GM18507 (cell line): Measurements from ENCODE around the gene NOS3.

Experiments
- DNase-seq: peaks from one replicate; pipeline ENCODE4 v3.0.0; 2011; ENCODE audit warnings: low read depth; ENCODE audit not compliant: insufficient read length; ENCODE audit errors: extremely low spot score
- FAIRE-seq: peaks from 2 replicates; lab custom pipeline; 2011; peaks lifted over from hg19 to GRCh38; lab: Jason Lieb, UNC

The NOS3 gene

DNA sequence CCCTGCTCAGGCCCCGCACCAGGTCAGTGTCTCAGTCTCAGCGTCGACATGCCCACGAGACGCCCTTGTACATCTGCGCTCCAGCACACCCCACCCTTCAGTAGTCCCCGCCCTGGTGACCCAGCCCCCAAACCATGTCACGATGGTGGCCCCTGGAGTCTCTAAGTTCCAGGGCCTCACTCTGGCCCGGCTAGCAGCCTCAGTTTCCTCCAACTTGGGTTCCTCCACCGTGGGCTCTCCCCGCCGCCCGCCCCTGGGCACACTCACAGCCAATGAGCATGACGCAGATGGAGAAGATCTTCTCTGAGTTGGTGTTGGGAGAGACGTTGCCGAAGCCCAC lies 39.7 kb upstream of the NOS3 start:
- FAIRE-seq: no peak
- DNase-seq: no peak

DNA sequence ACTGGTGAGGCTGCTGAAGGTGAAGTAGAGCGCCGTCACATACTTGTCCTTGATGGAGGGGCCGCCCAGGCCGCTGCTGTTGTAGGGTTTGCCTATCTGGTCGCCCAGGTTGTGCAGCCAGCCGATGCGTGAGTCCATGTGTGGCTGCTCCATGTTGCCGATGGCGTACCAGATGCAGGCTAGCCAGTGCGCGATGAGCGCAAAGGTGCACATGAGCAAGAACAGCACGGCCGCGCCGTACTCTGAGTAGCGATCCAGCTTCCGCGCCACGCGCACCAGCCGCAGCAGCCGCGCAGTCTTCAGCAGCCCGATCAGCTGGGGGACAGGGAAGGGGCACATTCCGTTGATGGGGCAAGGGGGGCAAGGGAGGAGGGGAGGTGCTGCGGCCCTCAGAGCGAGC lies 39.3 kb upstream of the NOS3 start:
- DNase-seq (no peak), FAIRE-seq (no peak)

DNA sequence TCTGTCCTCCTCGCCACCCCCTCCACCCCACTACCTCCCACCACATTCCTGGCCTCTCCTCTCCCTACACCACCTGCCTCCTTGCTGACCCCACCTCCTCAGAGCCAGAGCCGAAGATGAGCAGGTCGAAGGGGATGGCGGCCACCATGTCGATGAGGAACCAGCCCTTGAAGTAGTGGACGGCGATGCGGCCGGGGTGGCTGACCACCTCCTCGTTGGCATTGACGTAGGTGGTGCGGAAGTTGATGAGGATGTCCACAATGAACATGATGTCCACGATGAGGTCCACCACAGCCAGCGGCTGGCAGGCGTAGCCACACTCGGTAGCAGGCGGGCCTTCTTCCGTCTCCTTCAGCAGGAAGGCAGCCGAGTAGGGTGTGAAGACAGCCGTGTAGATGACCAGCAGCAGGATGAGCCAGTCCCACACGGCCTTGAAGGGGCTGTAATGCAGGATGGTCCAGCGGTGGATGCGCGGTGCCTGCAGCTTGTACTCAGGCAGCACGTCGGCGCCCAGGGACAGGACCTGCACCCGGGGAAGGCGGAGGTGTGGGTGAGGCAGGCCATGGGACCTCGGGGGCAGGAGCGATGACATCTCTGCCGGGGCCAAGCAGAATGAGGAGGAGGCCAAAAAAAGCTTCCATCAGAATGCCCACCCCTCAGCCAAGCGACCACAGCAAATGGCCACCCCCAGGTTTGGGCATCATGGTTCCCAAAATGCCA lies 38.3 kb upstream of the NOS3 start:
- DNase-seq: no peak
- no peak for FAIRE-seq

DNA sequence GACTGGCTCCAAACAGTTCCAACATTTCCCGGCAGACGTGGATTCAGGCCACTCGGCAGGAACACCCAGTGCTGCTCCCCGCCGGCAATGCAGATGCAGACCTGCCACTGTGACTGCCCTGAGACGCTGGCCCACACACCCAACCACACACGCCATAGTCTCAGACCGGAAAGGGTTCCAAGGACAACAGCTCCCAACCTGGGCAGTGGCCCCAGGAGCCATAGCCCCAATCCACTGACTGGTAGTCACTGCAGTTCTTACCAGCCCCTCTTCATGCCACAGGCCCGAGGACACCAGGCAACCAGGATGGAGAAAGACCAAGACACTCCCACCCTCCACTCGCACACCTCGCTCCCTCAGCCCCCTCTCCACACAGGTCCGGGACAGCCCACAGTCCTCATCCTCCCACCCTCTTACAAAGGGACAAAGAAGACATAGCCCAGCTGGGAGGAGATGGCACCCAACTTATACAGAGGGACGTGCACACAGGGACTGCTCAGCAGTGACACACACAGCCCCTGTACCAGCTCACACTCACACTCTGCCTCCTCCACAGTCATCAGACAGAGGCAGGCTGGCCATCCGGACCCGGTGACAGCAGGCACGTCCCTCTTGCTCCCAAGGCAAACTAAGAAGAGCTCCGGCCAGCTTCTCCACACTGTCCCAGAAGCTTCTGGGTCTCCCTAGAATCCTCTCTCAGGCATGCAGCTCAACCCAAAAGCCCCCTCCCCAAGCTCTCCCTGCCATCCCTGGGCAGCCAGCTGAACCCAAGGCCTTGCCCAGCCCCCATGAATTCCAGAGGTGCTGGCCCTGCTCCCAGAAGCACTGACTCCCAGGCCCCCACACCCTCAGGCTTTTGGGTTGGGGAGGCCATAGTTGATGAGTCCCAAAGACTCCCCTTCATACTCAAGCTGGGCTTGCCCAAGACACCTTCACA lies 37.5 kb upstream of the NOS3 start:
- FAIRE-seq: no peak
- DNase-seq: no peak

DNA sequence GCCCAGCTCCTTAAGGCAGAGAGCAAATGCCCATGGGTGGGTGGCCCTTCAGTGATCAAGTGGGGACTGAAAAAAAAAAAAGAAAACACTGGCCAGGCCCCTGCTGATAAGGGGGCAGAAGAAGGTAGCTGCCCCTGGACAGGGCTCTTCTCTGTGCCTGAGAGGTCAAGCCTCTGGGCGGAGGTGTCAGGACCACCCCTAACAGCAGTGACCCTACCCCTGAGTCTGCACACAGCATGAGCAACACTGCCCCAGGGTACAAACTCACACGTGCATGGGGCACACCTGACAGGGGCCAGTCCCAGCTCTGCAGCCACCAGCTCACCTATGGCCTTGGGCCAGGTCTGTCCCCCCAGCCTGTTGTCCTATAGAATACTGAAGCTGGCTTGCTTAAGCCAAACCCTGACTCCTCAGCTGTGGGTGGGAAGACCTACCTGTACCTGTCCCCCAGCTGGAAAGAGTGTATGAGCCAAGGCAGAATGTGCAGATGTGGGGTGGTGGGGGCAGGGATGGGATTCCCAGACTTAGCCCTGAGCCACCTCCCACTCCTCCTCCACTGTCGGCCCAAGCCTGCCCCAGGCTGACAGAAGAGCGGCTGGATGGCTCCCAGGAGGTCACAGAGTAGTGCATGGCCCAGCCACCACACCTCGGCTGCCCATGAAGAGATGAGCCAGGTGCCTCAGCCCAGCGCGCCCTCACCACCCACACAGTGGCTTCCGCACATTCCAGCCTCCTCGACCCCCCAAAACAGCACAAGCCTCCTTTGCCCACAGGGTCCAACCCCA lies 36.4 kb upstream of the NOS3 start:
- DNase-seq: no peak
- FAIRE-seq: no peak

DNA sequence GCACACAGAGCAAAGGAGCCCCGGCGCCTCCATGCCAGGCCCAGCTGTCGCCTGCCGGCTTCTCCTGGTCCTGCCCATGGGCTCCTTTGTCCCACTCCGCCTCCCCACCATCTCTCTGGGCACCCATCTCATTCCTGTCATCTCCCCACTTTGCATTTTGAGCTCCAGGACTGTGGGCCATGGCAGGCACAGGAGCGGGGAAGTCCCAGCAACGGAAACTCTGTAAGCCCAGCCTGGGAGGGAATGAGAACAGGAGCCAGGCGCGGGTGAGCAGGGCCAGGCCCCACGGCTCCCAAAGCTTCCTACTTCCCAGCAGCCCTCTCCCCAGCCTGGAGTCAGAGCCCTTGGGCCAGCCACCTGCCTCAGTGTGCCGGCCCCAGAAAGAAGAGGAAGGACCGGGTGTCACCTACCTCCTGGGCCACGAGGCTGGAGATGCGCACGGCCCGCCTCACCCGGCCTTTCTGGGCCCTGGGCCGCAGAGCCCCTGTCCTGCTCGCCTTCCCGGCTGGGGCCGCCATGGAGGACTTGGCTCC lies 35.8 kb upstream of the NOS3 start:
- DNase-seq: no peak
- FAIRE-seq: no peak

DNA sequence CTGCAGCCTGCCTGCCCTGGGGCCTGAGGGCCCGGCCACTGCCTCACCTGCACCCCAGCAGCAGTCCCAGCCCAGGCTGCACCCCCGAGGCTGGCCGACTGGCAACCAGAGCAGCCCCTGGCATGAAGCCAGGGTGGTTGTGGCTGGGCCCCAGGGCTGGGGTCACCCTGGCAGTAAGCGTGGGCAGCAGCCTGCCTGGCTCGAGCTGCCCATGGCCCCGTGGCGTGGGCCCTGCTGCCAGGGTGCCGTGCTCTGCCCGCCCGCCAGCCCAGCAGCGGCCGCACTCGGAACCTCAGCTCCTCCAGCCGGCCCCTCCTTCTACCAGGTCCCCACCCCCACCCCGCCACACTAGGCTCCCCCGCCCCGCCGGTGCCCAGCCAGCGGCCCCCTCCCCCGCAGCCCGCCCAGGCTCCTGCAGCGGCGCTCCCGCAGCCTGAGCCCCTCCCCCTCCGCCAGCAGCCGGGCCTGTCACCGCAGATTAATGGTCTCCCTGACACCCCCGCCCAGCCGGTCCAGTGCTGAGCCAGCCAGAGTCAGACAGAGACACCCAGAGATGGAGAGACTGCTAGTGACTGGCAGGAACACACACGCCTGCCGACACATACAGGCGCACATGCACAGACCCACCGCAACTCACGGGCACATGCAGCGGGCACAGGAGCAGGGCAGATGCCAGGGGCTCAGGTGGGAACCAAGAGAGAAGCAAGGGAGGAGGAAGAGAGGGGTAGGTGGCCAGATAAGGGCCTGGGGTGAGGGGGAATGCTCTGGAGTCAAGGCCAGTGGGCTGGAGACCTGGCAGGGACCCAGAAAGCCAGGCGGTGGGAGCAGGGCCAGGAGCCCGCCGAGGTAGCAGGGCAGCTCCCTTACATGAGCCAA lies 35.1 kb upstream of the NOS3 start:
- no peak for FAIRE-seq
- no peak for DNase-seq

DNA sequence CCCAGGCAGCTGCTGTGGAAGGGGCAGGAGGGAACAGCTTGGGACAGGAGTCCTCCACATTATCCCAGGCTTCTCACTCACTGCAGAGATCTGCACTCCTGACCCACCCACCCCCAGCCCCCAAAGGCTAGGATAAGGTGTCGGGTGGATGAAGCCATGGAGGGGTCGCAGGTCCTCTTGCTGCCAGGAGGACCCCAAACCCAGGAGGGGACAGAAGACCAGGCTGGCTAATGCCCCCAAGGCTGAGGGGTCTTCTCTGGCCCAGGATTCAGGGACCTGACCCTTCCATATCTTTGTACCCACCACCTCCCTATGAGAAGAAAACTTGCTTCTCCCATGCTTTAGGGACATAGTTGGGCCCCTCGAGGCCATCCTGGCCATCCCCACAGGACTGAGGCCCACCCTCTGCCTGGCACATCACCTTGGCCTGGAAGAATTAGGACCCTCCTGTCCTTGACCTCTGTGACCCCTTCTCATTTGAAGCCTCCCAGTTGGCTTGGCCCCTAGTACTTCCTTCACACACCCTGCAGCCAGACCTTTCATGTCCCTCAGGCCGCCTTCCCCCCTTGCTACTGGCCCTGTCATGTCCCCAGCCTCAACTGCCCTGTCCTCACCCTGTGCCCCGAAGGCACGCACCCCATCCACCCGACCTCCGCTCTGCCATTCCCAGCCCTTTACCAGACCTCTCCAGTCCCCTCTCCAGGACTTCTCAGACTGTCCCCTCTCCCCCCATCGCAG lies 34.3 kb upstream of the NOS3 start:
- no peak for DNase-seq
- FAIRE-seq: no peak

DNA sequence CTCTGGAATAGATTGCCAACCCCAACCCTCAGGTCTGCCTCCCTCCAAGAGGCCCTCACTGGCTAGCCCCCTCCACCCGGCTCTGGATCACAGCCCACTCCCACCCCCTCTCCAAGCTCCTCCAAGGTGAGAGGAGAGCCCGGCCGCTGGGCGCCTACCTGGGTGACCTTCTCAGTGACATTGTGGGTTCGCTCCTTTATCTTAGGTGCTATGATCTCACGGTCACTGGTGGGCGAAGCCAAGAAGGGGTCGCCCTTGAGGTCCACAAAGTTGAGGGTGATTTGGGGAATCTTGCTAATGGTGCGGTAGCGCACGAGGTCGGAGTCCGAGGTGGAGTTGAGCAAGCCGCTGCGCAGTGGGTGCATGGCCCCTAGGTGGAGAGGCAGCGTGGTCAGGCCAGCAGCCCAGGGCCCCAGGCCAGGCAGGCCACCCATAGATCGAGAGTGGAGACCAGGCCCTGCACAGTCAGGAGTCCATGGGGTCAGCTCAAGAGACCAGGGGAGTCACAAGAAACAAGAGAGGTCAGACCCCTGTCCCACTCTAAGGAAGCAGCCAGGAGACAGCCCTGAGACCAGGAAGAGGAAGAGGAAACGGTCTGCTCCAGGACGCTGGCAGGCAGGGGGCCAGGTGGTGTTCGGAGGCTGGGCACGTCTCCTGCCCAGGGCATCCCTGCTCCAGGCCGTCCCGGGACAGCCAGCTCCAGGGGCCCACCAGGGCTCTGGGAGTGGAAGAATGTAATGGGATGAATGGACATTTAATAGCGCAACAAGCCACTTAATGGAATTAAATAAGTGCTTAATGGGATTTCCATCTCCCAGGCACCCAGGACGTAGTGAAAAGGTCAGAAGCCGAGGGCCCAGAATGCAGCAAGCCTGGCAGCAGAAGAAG lies 33.4 kb upstream of the NOS3 start:
- FAIRE-seq (no peak), DNase-seq (no peak)

DNA sequence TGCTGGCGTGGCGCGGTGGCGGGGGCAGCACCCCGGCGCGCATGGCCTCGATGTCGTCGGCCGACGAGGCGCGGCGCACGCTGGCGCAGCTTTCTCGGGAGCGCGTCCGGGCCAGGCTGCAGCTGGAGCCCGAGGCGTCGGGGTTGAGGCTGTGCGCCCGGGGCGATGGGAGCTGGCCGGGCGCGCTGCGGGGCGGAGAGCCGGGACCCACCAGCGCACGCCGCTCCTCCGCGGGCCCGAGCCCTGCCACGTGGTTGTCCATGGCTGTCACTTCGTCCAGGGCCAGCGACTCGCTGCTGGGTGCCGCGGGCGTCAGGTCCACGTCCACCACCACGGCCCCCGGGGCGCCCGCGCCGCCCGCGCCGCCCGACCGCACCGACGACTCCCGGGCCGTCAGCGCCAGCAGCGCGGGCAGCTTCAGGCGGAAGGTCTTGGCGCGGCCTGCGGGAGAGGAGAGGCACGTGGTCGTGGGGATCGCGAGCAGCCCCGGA lies 32.7 kb upstream of the NOS3 start:
- no peak for DNase-seq
- FAIRE-seq: no peak

DNA sequence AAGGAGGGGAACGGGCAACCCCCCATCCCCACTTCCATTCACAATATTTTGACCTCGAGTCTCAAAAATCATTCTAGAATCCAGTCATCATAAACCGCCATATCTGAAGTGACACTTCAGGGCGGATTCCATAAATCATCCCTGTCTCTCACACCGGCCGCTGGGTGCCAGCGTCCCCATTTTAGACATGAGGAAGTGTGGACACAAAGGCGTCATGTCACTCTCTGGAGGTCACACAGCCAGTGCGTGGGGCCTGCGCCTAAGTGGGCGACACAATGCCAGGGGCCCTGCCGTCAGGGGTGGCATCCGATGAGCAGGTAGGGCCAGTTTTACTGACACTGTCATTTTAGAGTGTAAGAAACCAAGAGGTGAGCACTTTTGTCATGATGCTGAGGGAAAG lies 32.2 kb upstream of the NOS3 start:
- no peak for FAIRE-seq
- no peak for DNase-seq

DNA sequence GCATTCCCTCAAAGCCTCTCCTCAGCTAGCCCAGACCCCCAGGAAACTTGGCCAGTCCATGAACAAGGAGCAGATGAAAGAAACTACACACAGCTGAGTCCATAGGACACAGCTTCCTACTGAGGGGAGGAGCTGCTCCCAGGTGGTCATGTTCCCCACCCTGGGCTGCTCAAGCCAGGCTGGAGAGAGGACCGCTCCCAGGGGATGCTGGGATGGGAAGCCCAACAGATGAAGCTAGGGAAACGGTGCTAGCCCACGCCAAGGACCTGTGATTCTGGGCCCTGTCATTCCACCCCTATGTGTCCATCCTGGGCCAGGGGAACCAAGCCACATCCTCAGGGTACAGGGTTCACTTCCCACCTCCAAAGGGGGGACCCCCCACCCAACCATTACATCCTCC lies 31.7 kb upstream of the NOS3 start:
- no peak for FAIRE-seq
- no peak for DNase-seq

DNA sequence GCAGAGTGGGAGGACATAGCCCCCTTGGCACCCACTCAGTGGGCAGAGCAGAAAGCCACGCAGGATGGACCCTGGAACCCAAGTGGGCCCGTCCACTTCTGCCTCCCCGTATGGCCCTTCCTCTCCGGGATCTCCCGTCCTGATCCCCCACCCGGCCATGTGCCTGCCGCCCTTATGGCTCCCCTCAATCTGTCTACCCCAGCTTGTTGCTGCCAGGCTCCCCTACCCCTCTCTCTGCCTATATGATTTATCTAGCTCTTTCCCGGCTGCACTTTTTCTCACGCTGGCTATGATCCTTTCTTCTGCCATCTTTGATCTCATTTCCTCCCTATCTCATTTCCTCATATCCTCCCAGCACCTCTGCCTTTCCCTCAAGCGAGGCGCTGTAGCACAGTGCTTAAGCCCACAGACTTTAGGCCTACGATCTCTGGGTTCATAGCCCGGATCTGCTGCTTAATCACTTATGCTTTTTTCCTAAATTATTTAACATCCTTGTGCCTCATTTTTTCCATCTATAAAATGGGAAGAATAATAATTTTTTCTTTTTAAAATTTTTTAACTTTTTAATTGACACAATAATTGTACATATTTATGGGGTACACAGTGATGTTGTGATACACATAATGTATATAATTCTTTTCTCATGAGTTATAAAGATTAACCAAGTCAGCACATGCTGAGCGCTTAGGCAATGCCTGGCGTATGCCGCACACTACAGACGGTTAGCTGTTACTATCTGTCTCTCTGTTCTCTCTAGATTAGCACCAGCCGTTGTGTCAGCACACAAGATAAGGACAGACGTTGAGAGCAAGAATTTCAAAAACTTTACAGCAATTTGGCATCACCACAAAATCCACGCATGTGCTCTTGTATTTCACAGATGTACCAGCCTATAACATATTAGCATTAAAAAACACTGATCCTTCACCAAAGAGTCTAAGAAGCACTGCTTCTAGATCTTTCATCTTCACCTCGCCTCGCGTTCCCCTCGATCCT lies 30.8 kb upstream of the NOS3 start:
- DNase-seq (no peak), FAIRE-seq (no peak)

DNA sequence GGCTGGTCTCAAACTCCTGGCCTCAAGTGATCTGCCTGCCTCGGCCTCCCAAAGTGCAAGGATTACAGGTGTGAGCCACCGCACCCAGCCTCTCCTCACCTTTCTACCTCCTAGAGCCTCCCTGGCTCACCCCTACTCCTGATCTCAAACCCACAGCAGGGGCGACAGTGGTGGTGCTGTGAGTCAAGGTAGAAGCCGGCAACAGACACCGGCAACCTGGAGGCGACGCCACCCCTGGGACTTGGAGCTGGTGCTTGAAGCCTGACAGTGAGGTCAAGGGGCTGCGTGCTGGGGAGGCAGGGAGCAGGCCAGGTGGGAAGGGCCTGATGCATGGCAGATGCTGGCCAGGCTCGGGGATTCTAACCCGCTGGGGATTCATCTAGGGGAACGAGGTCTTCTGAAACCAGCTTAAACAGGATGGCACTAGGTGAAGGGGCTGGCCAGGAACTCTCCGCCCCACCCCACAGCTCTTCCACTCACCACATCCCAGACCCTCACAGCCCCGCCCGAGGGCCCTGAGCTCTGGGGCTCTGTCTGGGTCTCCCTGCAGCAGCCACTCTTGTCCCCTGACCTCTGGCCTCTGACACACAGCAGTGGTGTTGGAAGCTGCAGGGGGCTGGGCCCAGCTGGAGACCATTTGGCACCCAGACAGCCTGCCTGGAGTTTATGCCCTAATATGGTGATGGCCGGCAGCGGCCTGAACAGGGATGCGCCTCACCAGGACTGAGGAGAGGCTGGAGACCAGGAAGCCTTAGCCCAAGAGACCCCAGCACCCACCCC lies 29.1 kb upstream of the NOS3 start:
- DNase-seq (no peak), FAIRE-seq (no peak)

DNA sequence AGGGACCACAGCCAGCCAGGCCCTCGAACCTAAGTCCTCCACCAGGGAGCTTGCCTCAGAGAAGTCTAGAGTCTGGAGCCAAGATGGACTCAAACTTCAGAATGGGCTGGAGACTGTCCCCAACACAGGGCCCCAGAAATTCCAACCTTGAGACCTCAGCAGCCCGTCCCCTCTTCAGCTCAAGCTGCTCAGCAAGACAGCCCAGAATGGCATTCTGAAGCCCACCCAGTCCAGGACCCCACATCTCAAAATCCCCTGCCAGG lies 28.6 kb upstream of the NOS3 start:
- FAIRE-seq: no peak
- DNase-seq: no peak
